ENCODE results near the gene RFC1. TPM values are rescaled to one million over a fixed set of nuclear protein-coding genes. Genes with fewer than 3 reads are reported as not detected.

The RFC1 gene
- total RNA-seq, 1 experiment from 2014 or later = 56.8 TPM

GRCh38 chr4:39243462-39243861 lies 122.7 kb downstream of the RFC1 start:
- Histone ChIP-seq H3K14ac (ENCODE audit: insufficient read depth, low read length) (no peak overlapping the region), H4K8ac (replicated peaks; ENCODE audit: insufficient read length, low read depth, low read length) (no peak overlapping the region), H2BK12ac (ENCODE audit: insufficient read length, low read depth, low read length) (no peak overlapping the region), H4K91ac (ENCODE audit: insufficient read length, low read depth, low read length) (no peak overlapping the region), H3K27me3 (ENCODE audit: insufficient read depth, low read length) (no peaks in the 10 kb centered on the region), H2BK5ac (ENCODE audit: insufficient read length, low read length) (no peak overlapping the region), H3K79me1 (ENCODE audit: insufficient read depth, low read depth, low read length, poor library complexity, severe bottlenecking) (no peaks in the 10 kb centered on the region), H2BK15ac (ENCODE audit: low read depth, low read length) (no peak overlapping the region), H2AFZ (ENCODE audit: low read length) (no peak overlapping the region), H3K4me1 (ENCODE audit: insufficient read depth, low read length) (no peaks in the 10 kb centered on the region), H3T11ph (ENCODE audit: low read length) (no peak overlapping the region), H4K20me1 (ENCODE audit: control insufficient read depth, insufficient read depth, insufficient read length) (no peaks in the 10 kb centered on the region), H3K23ac (ENCODE audit: insufficient read length, low read depth, low read length) (no peak overlapping the region), H3K56ac (ENCODE audit: insufficient read length, low read depth, low read length) (no peak overlapping the region), H4K5ac (ENCODE audit: insufficient read length, low read depth, low read length) (no peak overlapping the region), H3K18ac (ENCODE audit: insufficient read length, low read depth, low read length) (no peak overlapping the region), H2BK20ac (ENCODE audit: low read depth, low read length, poor library complexity, severe bottlenecking) (no peak overlapping the region), H3K27ac (ENCODE audit: insufficient read length, low read depth, low read length) (no peak overlapping the region), H3K23me2 (ENCODE audit: insufficient read length, low read depth, low read length, poor library complexity, severe bottlenecking) (no peaks in the 10 kb centered on the region), H2BK120ac (ENCODE audit: low read depth, low read length, poor library complexity, severe bottlenecking) (no peak overlapping the region), H3K9me3 (ENCODE audit: control insufficient read depth, low read depth, low read length) (no peaks in the 10 kb centered on the region), H2AK5ac (ENCODE audit: insufficient read length, low read length) (no peak overlapping the region), H3K4me2 (ENCODE audit: insufficient read depth, insufficient read length, low read length) (no peak overlapping the region), H3K4ac (ENCODE audit: low read depth, low read length) (no peak overlapping the region), H3K9ac (ENCODE audit: extremely low read depth, insufficient read length, low read length) (no peak overlapping the region), H3K79me2 (ENCODE audit: insufficient read depth, low read length) (no peaks in the 10 kb centered on the region)
- no peaks in the 10 kb centered on the region for H3K27me3 Mint-ChIP-seq (ENCODE audit: low read depth)
- no peaks in the 10 kb centered on the region for H3K4me1 Mint-ChIP-seq
- H3K27ac Mint-ChIP-seq = no peak overlapping the region
- peaks cover 23 to 40% (median 36%) of the 10 kb centered on the region in 3 experiments for H3K36me3 Mint-ChIP-seq (ENCODE audit: insufficient read depth in 1 of 3, low read depth in 3 of 3)
- H3K4me3 Mint-ChIP-seq = no peak overlapping the region
- H3K9me3 Mint-ChIP-seq = peaks cover 19 to 23% of the 10 kb centered on the region in 2 experiments
- no CpG with 5 or more reads among the region's 3 CpGs for whole genome bisulfite sequencing (ENCODE audit: extremely low coverage, insufficient read length, low lambda C conversion rate)
- TF ChIP-seq CTCF (conservative IDR thresholded peaks at IDR 0.05) = no peak
- no peak for DNase-seq

Small RNAs within 50 kb of the gene (microRNA-seq; reads per million reads assigned to microRNA genes)
- gene MIR5591 (ENCODE audit: borderline microRNAs expressed) = not detected

Other genes starting within 250 kb of the RFC1 start
- 23.3 and 25.3 TPM in 2 replicates for gene WDR19, start 183.8 kb downstream of the RFC1 start, total RNA-seq (2021)
- 0.07 TPM in 2 replicates for gene KLB, start 40.6 kb upstream of the RFC1 start, total RNA-seq (2021)
- gene RPL9, start 92.6 kb upstream of the RFC1 start, total RNA-seq (2021) = 1,871 and 1,888 TPM in 2 replicates
- 18.5 and 19.9 TPM in 2 replicates for gene LIAS, start 92.7 kb upstream of the RFC1 start, total RNA-seq (2021)
- 104 and 109 TPM in 2 replicates for gene UGDH, start 161.1 kb upstream of the RFC1 start, total RNA-seq (2021)